ENCODE results near the gene BBIP1. TPM values are rescaled to one million over a fixed set of nuclear protein-coding genes. Genes with fewer than 3 reads are reported as not detected.

BBIP1 gene
- total and polyA plus RNA-seq, 10 of the 15 experiments (the other 5 are each of a cell fraction or from before 2014, with no cell fraction given), result 13.8 to 40.8 (median 31.3) TPM

GRCh38 chr10:110947061-110947595, 28.1 kb upstream of the BBIP1 start:
- CTCF ChIA-PET, result interaction anchor here (1.3 kb wide), 1 partner anchor 10 kb away, joined by 3 read pairs; no protein-coding TSS in a partner anchor
- BruUV-seq (replicated peaks), result no TSS peak
- in situ Hi-C loops (cut with MboI) (no loop called here), intact Hi-C loops (cut with micrococcal nuclease; ENCODE audit: unreplicated experiment) (no loop called here)
- Histone ChIP-seq H3K4me3 (no peak overlapping the region), H3K9me3 (replicated peaks; ENCODE audit: control insufficient read depth, insufficient read depth, low read length) (peaks cover 26% of the 10 kb centered on the region), H3K4me2 (ENCODE audit: control insufficient read depth, insufficient read depth) (no peak overlapping the region), H3K4me1 (ENCODE audit: control insufficient read depth, insufficient read depth, low read length) (no peaks in the 10 kb centered on the region), H3K27me3 (replicated peaks in 1 of 2; ENCODE audit: control insufficient read depth in 2 of 2, insufficient read depth in 2 of 2, low read length in 1 of 2) (no peaks in the 10 kb centered on the region), H3K36me3 (ENCODE audit: control insufficient read depth in 2 of 2, insufficient read depth in 2 of 2, low read length in 1 of 2) (peaks cover 2 to 19% of the 10 kb centered on the region in 2 experiments; a peak in 3 of 4 replicates), H3K27ac (ENCODE audit: control insufficient read depth, insufficient read depth) (no peak overlapping the region), H3K9ac (ENCODE audit: control insufficient read depth, insufficient read depth, low read length) (no peak overlapping the region), H2AFZ (ENCODE audit: control insufficient read depth, low read depth, low read length) (no peak overlapping the region), H4K20me1 (ENCODE audit: control insufficient read depth, insufficient read depth) (peaks cover 2% of the 10 kb centered on the region; the same call in 1 of the 2 replicates), H3K79me2 (ENCODE audit: control insufficient read depth, insufficient read depth, low read length) (peaks cover 69% of the 10 kb centered on the region)
- ATAC-seq (no peak), DNase-seq (ENCODE audit: low read depth, low spot score) (no peak), FAIRE-seq (no peak)
- 70% methylated on average over 4 of the region's 4 CpGs for WGBS (ENCODE audit: insufficient coverage, insufficient replicate concordance, low lambda C conversion rate, missing lambda C conversion rate)
- RAD21 ChIA-PET (ENCODE audit: unreplicated experiment), result interaction anchor here (1.9 kb wide), 1 partner anchor 19 kb away, joined by 4 read pairs; no protein-coding TSS in a partner anchor
- POLR2A ChIA-PET, result interaction anchor here (0.8 to 0.9 kb wide), 3 partner anchors 14 to 54 kb away, joined by 3 to 9 read pairs (median 3); partner anchors contain the start of gene SHOC2
- SMC1A ChIA-PET (ENCODE audit: uncharacterized antibody, unreplicated experiment), result interaction anchor here (1.0 to 2.8 kb wide), 6 partner anchors 9 to 144 kb away, joined by 3 to 12 read pairs (median 4); no protein-coding TSS in a partner anchor
- no peak for TF ChIP-seq PKNOX1 (IDR thresholded peaks at IDR 0.05)
- no peak for TF ChIP-seq ZBTB40 (IDR thresholded peaks at IDR 0.05; ENCODE audit: borderline replicate concordance)
- TF ChIP-seq ELK1 (IDR thresholded peaks at IDR 0.05; ENCODE audit: low read depth, low read length), result no peak
- TF ChIP-seq WRNIP1 (IDR thresholded peaks at IDR 0.05; ENCODE audit: borderline replicate concordance, low read depth, low read length), result no peak
- no peak for TF ChIP-seq E2F4 (IDR thresholded peaks at IDR 0.05; ENCODE audit: low read depth, low read length)
- TF ChIP-seq TBL1XR1 (IDR thresholded peaks at IDR 0.05; ENCODE audit: low read depth, low read length), result no peak
- TF ChIP-seq ZBTB33 (IDR thresholded peaks at IDR 0.05), result no peak
- no peak for TF ChIP-seq ASH2L (IDR thresholded peaks at IDR 0.05; ENCODE audit: borderline replicate concordance, low read depth)
- TF ChIP-seq E4F1 (IDR thresholded peaks at IDR 0.05; ENCODE audit: borderline replicate concordance, partially characterized antibody), result no peak

Measured in GM12878 (cell line).